ENCODE measurements around the gene LINC01488.

DNA sequence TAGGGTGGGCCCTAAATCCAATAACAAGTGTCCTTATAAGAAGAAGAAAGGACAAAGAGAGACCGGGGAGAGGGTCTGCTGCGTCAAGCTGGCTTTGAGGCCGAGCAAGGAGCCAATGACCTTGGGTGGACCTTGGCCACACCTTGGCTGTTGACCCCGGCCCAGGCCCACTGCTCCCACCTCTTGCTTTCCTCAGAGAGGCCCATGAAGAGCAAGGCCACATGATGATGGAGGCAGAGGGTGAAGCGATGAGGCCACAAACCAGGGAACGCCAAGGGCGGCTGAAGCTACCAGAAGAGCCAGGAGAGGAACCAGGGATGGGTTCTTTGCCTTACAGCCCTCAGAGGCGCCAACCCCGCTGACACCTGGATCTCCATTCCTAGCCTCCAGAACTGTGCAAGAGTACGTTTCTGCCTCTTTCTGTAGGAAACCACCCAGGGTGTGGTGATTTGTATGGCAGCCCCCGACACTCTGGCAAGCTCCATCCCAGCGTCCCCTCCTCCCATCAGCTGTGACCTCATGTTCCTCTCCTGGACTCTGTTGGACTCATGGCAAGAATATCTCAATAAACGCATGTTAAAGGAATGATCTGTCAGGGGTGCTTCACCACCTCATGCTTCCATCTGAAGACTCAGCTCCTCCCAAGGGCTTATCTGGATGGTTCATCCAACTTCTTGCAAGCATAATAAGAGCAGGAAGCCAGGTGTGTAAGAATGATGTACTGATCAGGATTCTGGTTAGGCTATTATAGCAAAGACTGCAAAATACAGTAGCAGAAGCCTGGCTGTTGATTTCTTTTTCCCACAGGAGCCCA lies 41.6 kb upstream of the LINC01488 start:
- TF ChIP-seq, protein P1, sequence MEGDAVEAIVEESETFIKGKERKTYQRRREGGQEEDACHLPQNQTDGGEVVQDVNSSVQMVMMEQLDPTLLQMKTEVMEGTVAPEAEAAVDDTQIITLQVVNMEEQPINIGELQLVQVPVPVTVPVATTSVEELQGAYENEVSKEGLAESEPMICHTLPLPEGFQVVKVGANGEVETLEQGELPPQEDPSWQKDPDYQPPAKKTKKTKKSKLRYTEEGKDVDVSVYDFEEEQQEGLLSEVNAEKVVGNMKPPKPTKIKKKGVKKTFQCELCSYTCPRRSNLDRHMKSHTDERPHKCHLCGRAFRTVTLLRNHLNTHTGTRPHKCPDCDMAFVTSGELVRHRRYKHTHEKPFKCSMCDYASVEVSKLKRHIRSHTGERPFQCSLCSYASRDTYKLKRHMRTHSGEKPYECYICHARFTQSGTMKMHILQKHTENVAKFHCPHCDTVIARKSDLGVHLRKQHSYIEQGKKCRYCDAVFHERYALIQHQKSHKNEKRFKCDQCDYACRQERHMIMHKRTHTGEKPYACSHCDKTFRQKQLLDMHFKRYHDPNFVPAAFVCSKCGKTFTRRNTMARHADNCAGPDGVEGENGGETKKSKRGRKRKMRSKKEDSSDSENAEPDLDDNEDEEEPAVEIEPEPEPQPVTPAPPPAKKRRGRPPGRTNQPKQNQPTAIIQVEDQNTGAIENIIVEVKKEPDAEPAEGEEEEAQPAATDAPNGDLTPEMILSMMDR (IDR thresholded peaks at IDR 0.05 in 2 of 3, conservative IDR thresholded peaks at IDR 0.05 in 1 of 3; ENCODE audit: insufficient read depth in 2 of 3, low read depth in 1 of 3, low read length in 3 of 3) = no peak
- TF ChIP-seq POLR2A (conservative IDR thresholded peaks at IDR 0.05) (no peak), POLR2AphosphoS5 (IDR thresholded peaks at IDR 0.05; ENCODE audit: control insufficient read depth, insufficient read depth, low read depth, low read length) (no peak), TARDBP (IDR thresholded peaks at IDR 0.05) (no peak), FOXK1 (CRISPR knock-in tag; IDR thresholded peaks at IDR 0.05; ENCODE audit: borderline replicate concordance) (no peak), PTTG1 (tag; IDR thresholded peaks at IDR 0.05; ENCODE audit: low read depth) (no peak), KAT8 (IDR thresholded peaks at IDR 0.05; ENCODE audit: low read depth) (no peak), GATA2 (CRISPR knock-in tag; IDR thresholded peaks at IDR 0.05) (no peak; the same call in 1 of the 2 replicates), KDM2B (CRISPR knock-in tag; IDR thresholded peaks at IDR 0.05) (no peak), MED1 (CRISPR knock-in tag; IDR thresholded peaks at IDR 0.05; ENCODE audit: borderline replicate concordance) (no peak)
- TF ChIP-seq, protein P2, sequence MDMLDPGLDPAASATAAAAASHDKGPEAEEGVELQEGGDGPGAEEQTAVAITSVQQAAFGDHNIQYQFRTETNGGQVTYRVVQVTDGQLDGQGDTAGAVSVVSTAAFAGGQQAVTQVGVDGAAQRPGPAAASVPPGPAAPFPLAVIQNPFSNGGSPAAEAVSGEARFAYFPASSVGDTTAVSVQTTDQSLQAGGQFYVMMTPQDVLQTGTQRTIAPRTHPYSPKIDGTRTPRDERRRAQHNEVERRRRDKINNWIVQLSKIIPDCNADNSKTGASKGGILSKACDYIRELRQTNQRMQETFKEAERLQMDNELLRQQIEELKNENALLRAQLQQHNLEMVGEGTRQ (CRISPR knock-in tag; IDR thresholded peaks at IDR 0.05) = no peak
- TF ChIP-seq, protein P3, sequence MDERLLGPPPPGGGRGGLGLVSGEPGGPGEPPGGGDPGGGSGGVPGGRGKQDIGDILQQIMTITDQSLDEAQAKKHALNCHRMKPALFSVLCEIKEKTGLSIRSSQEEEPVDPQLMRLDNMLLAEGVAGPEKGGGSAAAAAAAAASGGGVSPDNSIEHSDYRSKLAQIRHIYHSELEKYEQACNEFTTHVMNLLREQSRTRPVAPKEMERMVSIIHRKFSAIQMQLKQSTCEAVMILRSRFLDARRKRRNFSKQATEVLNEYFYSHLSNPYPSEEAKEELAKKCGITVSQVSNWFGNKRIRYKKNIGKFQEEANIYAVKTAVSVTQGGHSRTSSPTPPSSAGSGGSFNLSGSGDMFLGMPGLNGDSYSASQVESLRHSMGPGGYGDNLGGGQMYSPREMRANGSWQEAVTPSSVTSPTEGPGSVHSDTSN (CRISPR knock-in tag; IDR thresholded peaks at IDR 0.05; ENCODE audit: low read depth) = no peak
- TF ChIP-seq, protein P3 (tag; conservative IDR thresholded peaks at IDR 0.05; ENCODE audit: low read depth) = no peak

All from K562 (cell line).